OCI-LY3 (cell line): ENCODE measurements around the gene OR1L6.
A peak's percentile ranks its signal among the peaks of the same experiment; 100 is the strongest.

Experiments
- H2AFZ ChIP-seq: fragments of 200-600, 300-600 bp; shearing (Covaris generic); 2 replicates; pipeline ENCODE4 v1.6.0; 2014; ENCODE audit warnings: antibody characterized with exemption, low read depth, low read length
- H3K27ac ChIP-seq: fragments of 200-600, 300-600 bp; sonication (generic); 2 replicates; pipeline ENCODE4 v1.5.1; 2014; ENCODE audit warnings: mild to moderate bottlenecking, low read length, moderate library complexity, mixed read lengths
- H3K27me3 ChIP-seq: fragments of 200-600, 300-600 bp; sonication (generic); 2 replicates; pipeline ENCODE4 v1.6.1; 2014; ENCODE audit warnings: low read depth, low read length, mixed read lengths
- H3K36me3 ChIP-seq: fragments of 200-600, 300-600 bp; sonication (generic); replicated peaks from 2 replicates; pipeline ENCODE3; 2014; ENCODE audit warnings: low read depth, low read length, mixed read lengths
- H3K4me1 ChIP-seq: fragments of 300-600, 200-600 bp; sonication (generic); 2 replicates; pipeline ENCODE4 v1.6.1; 2014; ENCODE audit warnings: low read length, mixed read lengths
- H3K4me2 ChIP-seq: fragments of 200-600, 300-600 bp; sonication (generic); 2 replicates; pipeline ENCODE4 v1.6.1; 2014; ENCODE audit warnings: low read length, mixed read lengths
- H3K4me3 ChIP-seq: fragments of 300-600, 200-600 bp; sonication (generic); 2 replicates; pipeline ENCODE4 v1.5.1; 2014; ENCODE audit warnings: antibody characterized with exemption, mild to moderate bottlenecking, low read length, moderate library complexity
- H3K79me2 ChIP-seq: fragments of 300-600, 200-600 bp; shearing (Covaris generic); 2 replicates; pipeline ENCODE4 v1.6.1; 2014; ENCODE audit warnings: mild to moderate bottlenecking, low read length, mixed read lengths
- H3K9ac ChIP-seq: fragments of 300-600, 200-600 bp; shearing (Covaris generic); 2 replicates; pipeline ENCODE4 v1.6.0; 2014; ENCODE audit warnings: mild to moderate bottlenecking, low read length, moderate library complexity
- H3K9me3 ChIP-seq: fragments of 200-600, 300-600 bp; shearing (Covaris generic); 2 replicates; pipeline ENCODE4 v1.6.1; 2014; ENCODE audit warnings: low read length, mixed read lengths; ENCODE audit not compliant: insufficient read depth
- H4K20me1 ChIP-seq: fragments of 200-600, 300-600 bp; sonication (generic); 2 replicates; pipeline ENCODE4 v1.6.1; 2016; ENCODE audit warnings: low read length, mixed read lengths; ENCODE audit not compliant: insufficient read depth
- EZH2phosphoT487 ChIP-seq: fragments of 200-600 bp; shearing (Covaris generic); IDR thresholded peaks from 2 replicates; pipeline ENCODE4 v1.6.1; 2018; ENCODE audit warnings: antibody characterized with exemption, mixed run types, low read depth
- TF ChIP-seq, protein P1 (sequence below): fragments of 200-600, 300-600 bp; sonication (generic); IDR thresholded peaks from 2 replicates; pipeline ENCODE4 v1.5.1; 2014; ENCODE audit warnings: antibody characterized with exemption, low read length, low read depth

The OR1L6 gene

GRCh38 chr9:122791872-122792669 is 50.0 kb downstream of the OR1L6 start:
- H3K4me1 ChIP-seq: peaks cover 9% of the 10 kb centered on the region; the same call in 1 of the 2 replicates
- H3K4me2 ChIP-seq: peak overlapping the region; percentile 20; the same call in 1 of the 2 replicates
- no peaks in the 10 kb centered on the region for H3K9me3 ChIP-seq
- H3K9ac ChIP-seq: no peak overlapping the region
- H2AFZ ChIP-seq: no peak overlapping the region
- H3K79me2 ChIP-seq: no peaks in the 10 kb centered on the region
- no peak overlapping the region for H3K4me3 ChIP-seq
- TF ChIP-seq, protein P1, sequence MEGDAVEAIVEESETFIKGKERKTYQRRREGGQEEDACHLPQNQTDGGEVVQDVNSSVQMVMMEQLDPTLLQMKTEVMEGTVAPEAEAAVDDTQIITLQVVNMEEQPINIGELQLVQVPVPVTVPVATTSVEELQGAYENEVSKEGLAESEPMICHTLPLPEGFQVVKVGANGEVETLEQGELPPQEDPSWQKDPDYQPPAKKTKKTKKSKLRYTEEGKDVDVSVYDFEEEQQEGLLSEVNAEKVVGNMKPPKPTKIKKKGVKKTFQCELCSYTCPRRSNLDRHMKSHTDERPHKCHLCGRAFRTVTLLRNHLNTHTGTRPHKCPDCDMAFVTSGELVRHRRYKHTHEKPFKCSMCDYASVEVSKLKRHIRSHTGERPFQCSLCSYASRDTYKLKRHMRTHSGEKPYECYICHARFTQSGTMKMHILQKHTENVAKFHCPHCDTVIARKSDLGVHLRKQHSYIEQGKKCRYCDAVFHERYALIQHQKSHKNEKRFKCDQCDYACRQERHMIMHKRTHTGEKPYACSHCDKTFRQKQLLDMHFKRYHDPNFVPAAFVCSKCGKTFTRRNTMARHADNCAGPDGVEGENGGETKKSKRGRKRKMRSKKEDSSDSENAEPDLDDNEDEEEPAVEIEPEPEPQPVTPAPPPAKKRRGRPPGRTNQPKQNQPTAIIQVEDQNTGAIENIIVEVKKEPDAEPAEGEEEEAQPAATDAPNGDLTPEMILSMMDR: no peak
- TF ChIP-seq EZH2phosphoT487: no peak
- H3K27me3 ChIP-seq: no peaks in the 10 kb centered on the region
- H4K20me1 ChIP-seq: no peaks in the 10 kb centered on the region
- H3K36me3 ChIP-seq: no peaks in the 10 kb centered on the region
- no peak overlapping the region for H3K27ac ChIP-seq

GRCh38 chr9:122797316-122798063 is 55.4 kb downstream of the OR1L6 start:
- no peak overlapping the region for H3K27ac ChIP-seq
- no peak overlapping the region for H2AFZ ChIP-seq
- no peaks in the 10 kb centered on the region for H3K36me3 ChIP-seq
- no peak for TF ChIP-seq EZH2phosphoT487
- TF ChIP-seq, protein P1: no peak
- no peaks in the 10 kb centered on the region for H3K9me3 ChIP-seq
- H4K20me1 ChIP-seq: no peaks in the 10 kb centered on the region
- no peak overlapping the region for H3K4me3 ChIP-seq
- H3K27me3 ChIP-seq: no peaks in the 10 kb centered on the region
- peaks cover 1% of the 10 kb centered on the region; the same call in 1 of the 2 replicates for H3K4me1 ChIP-seq
- no peak overlapping the region for H3K9ac ChIP-seq
- H3K4me2 ChIP-seq: no peak overlapping the region
- no peaks in the 10 kb centered on the region for H3K79me2 ChIP-seq
